GM13977 (cell line): ENCODE data around the gene RABL2B.
A peak's percentile ranks its signal among the peaks of the same experiment; 100 is the strongest.

Experiments
- DNase-seq: peaks from one replicate; pipeline ENCODE4 v3.0.0; 2012; ENCODE audit warnings: low spot score
- in situ Hi-C: fragments of 300-500 bp; cut with MboI; formaldehyde crosslinking; loops from one replicate; pipeline ENCODE4 v1.12.0; 2022; ENCODE audit warnings: low sequenced_read_pairs, low pct_unique_long_range_greater_than_20kb, mixed read lengths, inconsistent platforms; ENCODE audit not compliant: unreplicated experiment
- TF ChIP-seq, protein P1 (sequence below): IDR thresholded peaks from 2 replicates; pipeline ENCODE4 v1.5.1; 2012; ENCODE audit warnings: mild to moderate bottlenecking, control low read depth; ENCODE audit not compliant: insufficient read depth; ENCODE audit errors: extremely low read depth, missing control alignments

Gene RABL2B

GRCh38 chr22:50719814-50720300 lies 63.6 kb downstream of the RABL2B start:
- TF ChIP-seq, protein P1, sequence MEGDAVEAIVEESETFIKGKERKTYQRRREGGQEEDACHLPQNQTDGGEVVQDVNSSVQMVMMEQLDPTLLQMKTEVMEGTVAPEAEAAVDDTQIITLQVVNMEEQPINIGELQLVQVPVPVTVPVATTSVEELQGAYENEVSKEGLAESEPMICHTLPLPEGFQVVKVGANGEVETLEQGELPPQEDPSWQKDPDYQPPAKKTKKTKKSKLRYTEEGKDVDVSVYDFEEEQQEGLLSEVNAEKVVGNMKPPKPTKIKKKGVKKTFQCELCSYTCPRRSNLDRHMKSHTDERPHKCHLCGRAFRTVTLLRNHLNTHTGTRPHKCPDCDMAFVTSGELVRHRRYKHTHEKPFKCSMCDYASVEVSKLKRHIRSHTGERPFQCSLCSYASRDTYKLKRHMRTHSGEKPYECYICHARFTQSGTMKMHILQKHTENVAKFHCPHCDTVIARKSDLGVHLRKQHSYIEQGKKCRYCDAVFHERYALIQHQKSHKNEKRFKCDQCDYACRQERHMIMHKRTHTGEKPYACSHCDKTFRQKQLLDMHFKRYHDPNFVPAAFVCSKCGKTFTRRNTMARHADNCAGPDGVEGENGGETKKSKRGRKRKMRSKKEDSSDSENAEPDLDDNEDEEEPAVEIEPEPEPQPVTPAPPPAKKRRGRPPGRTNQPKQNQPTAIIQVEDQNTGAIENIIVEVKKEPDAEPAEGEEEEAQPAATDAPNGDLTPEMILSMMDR: no peak
- no peak for DNase-seq
- in situ Hi-C loops: no loop called here

GRCh38 chr22:50718352-50718709 lies 65.1 kb downstream of the RABL2B start:
- TF ChIP-seq, protein P1: no peak
- in situ Hi-C loops: no loop called here

GRCh38 chr22:50717709-50718351 lies 65.6 kb downstream of the RABL2B start:
- no peak for DNase-seq
- in situ Hi-C loops: no loop called here
- TF ChIP-seq, protein P1: peak; percentile 27

More at GRCh38 chr22:50718352-50718709, 65.1 kb downstream of the RABL2B start:
- DNase-seq: no peak
